Peyer's patch (tissue), 4 donors: ENCODE measurements around the gene RUNX1.

Experiments
- POLR2A ChIP-seq, 2 donors: fragments of 450-650 bp; IDR thresholded peaks; one replicate each; pipeline ENCODE4 v1.5.1; 2017; ENCODE audit warnings: antibody characterized with exemption in 2 of 2, mild to moderate bottlenecking in 2 of 2, moderate library complexity in 2 of 2
- TF ChIP-seq, protein P1 (sequence below), 6 experiments: fragments of 450-650 bp in 4 of 6; fragments of 200-600 bp in 2 of 6; sonication (generic) in 1 of 6; IDR thresholded peaks; one replicate each; pipeline ENCODE4 v1.5.1; 2017 to 2019; ENCODE audit warnings: antibody characterized with exemption in 6 of 6, mild to moderate bottlenecking in 3 of 6, moderate library complexity in 1 of 6

DNA sequence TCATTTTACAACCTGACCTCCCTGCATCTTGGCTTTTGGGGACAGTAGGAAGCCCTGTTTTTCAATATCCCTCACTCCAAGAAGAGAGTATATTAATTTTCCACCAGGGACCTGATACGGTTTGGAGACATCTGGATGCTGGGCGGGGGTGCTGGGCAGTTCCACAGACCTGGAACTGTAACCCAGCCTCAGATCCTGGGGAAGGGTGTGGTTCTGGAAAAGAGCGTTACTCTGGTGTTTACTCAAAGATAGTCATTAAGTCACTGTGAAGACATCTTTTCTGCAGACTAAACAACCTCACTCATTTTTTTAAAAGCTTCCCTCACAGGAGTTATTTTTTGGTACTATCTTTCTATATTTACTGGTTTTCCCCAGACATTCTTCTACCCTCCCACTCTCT, 190.5 kb downstream of the RUNX1 start:
- TF ChIP-seq, protein P1, sequence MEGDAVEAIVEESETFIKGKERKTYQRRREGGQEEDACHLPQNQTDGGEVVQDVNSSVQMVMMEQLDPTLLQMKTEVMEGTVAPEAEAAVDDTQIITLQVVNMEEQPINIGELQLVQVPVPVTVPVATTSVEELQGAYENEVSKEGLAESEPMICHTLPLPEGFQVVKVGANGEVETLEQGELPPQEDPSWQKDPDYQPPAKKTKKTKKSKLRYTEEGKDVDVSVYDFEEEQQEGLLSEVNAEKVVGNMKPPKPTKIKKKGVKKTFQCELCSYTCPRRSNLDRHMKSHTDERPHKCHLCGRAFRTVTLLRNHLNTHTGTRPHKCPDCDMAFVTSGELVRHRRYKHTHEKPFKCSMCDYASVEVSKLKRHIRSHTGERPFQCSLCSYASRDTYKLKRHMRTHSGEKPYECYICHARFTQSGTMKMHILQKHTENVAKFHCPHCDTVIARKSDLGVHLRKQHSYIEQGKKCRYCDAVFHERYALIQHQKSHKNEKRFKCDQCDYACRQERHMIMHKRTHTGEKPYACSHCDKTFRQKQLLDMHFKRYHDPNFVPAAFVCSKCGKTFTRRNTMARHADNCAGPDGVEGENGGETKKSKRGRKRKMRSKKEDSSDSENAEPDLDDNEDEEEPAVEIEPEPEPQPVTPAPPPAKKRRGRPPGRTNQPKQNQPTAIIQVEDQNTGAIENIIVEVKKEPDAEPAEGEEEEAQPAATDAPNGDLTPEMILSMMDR (IDR thresholded peaks at IDR 0.05), result no peak
- TF ChIP-seq POLR2A (IDR thresholded peaks at IDR 0.05), result no peak
